Left ventricle myocardium inferior (tissue), 1 donor: ENCODE measurements around the gene KMT2A. TPM values are rescaled to one million over a fixed set of nuclear protein-coding genes. Genes with fewer than 3 reads are reported as not detected.
"Not testable (repeated sequence)": the region's sequence is repeated elsewhere in the genome, so short reads cannot be mapped to it uniquely, and the experiment has no call there.

ENCODE experiments used
- DNase-seq: peaks from one replicate; pipeline ENCODE4 v3.0.0-alpha.2; 2020
- H3K27ac ChIP-seq: fragments of 200-600 bp; replicated peaks from 2 replicates; pipeline ENCODE4 v1.8.0; 2021
- H3K27me3 ChIP-seq: fragments of 200-600 bp; 2 replicates; pipeline ENCODE4 v1.8.0; 2021; ENCODE audit warnings: low read depth
- H3K36me3 ChIP-seq: fragments of 200-600 bp; 2 replicates; pipeline ENCODE4 v1.8.0; 2021
- H3K4me1 ChIP-seq: fragments of 200-600 bp; 2 replicates; pipeline ENCODE4 v1.8.0; 2021
- H3K4me3 ChIP-seq: fragments of 200-600 bp; 2 replicates; pipeline ENCODE4 v1.8.0; 2021; ENCODE audit warnings: mild to moderate bottlenecking, moderate library complexity
- H3K9me3 ChIP-seq: fragments of 200-600 bp; replicated peaks from 2 replicates; pipeline ENCODE4 v1.8.0; 2021
- CTCF ChIP-seq: fragments of 200-600 bp; IDR thresholded peaks from 2 replicates; pipeline ENCODE4 v1.8.0; 2021; ENCODE audit warnings: antibody characterized with exemption, mild to moderate bottlenecking, borderline replicate concordance
- intact Hi-C: fragments of 100-400 bp; cut with micrococcal nuclease; formaldehyde crosslinking; loops from one replicate; pipeline ENCODE4 v1.11.0; 2022
- total RNA-seq: library from RNA; stranded (reverse); fragmentation: NEBNext Ultra II Directional; extraction: Animal tissue kit (Norgen Biotek cat#: 25700); gene quantifications from one replicate; pipeline ENCODE4 v1.2.1, GENCODE V29; 2021
- donor health status: DM: no; HTN: yes; CAD: no; lungs with severe emphysema.

KMT2A gene
- total RNA-seq, 1 donor from 2014 or later, result 21.0 TPM

- no peak for DNase-seq
- H3K27me3 ChIP-seq, result no peaks in the 10 kb centered on the region
- intact Hi-C loops, result no loop called here
- no peak for TF ChIP-seq CTCF
- no peaks in the 10 kb centered on the region for H3K9me3 ChIP-seq
- H3K27ac ChIP-seq, result no peak overlapping the region
- H3K4me3 ChIP-seq, result no peak overlapping the region
- H3K36me3 ChIP-seq, result peaks cover 82% of the 10 kb centered on the region
- H3K4me1 ChIP-seq, result no peaks in the 10 kb centered on the region
Measured at GRCh38 chr11:118552341-118552740, 116.0 kb downstream of the KMT2A start.

- TF ChIP-seq CTCF, result no peak
- no peaks in the 10 kb centered on the region for H3K27me3 ChIP-seq
- H3K9me3 ChIP-seq, result no peaks in the 10 kb centered on the region
- H3K36me3 ChIP-seq, result peaks cover 55% of the 10 kb centered on the region
- peaks cover 14% of the 10 kb centered on the region for H3K4me1 ChIP-seq
- H3K27ac ChIP-seq, result no peak overlapping the region
- intact Hi-C loops, result no loop called here
- H3K4me3 ChIP-seq, result no peak overlapping the region
- DNase-seq, result no peak
Measured at GRCh38 chr11:118560806-118561205, 124.5 kb downstream of the KMT2A start.

GRCh38 chr11:118565051-118565450, 128.8 kb downstream of the KMT2A start:
- Histone ChIP-seq H3K9me3 (no peaks in the 10 kb centered on the region), H3K27me3 (no peaks in the 10 kb centered on the region), H3K4me1 (peaks cover 20% of the 10 kb centered on the region), H3K27ac (peak overlapping the region; percentile 70), H3K36me3 (peaks cover 13% of the 10 kb centered on the region), H3K4me3 (peak overlapping the region; percentile 72)
- peak; percentile 26 for DNase-seq
- intact Hi-C loops, result no loop called here
- TF ChIP-seq CTCF, result no peak

GRCh38 chr11:118569670-118570069, 133.4 kb downstream of the KMT2A start:
- Histone ChIP-seq H3K36me3 (no peaks in the 10 kb centered on the region), H3K9me3 (no peaks in the 10 kb centered on the region), H3K27ac (no peak overlapping the region), H3K4me1 (peaks cover 45% of the 10 kb centered on the region), H3K27me3 (no peaks in the 10 kb centered on the region), H3K4me3 (no peak overlapping the region)
- no peak for DNase-seq
- no peak for TF ChIP-seq CTCF
- intact Hi-C loops, result no loop called here

GRCh38 chr11:118570787-118571186, 134.5 kb downstream of the KMT2A start:
- intact Hi-C loops, result no loop called here
- H3K27me3 ChIP-seq, result no peaks in the 10 kb centered on the region
- TF ChIP-seq CTCF, result no peak
- no peak for DNase-seq
- H3K36me3 ChIP-seq, result no peaks in the 10 kb centered on the region
- H3K4me1 ChIP-seq, result peaks cover 47% of the 10 kb centered on the region
- no peaks in the 10 kb centered on the region for H3K9me3 ChIP-seq
- no peak overlapping the region for H3K4me3 ChIP-seq
- no peak overlapping the region for H3K27ac ChIP-seq

GRCh38 chr11:118571701-118572060, 135.4 kb downstream of the KMT2A start:
- Histone ChIP-seq H3K27ac (peak overlapping the region; percentile 98), H3K4me1 (peaks cover 50% of the 10 kb centered on the region), H3K4me3 (peak overlapping the region; percentile 97)
- intact Hi-C loops, H3K27me3 ChIP-seq, H3K9me3 ChIP-seq, DNase-seq, H3K36me3 ChIP-seq: not testable (repeated sequence)
